Activated T-cell treated with anti-CD3 and anti-CD28 coated beads, Interleukin-2, amount 50 U/mL, for 24 hours (primary cell): Measurements from ENCODE around the gene BCR.

ENCODE experiments used
- DNase-seq: peaks from one replicate; pipeline ENCODE4 v3.0.0-alpha.2; 2020
- H3K27ac Mint-ChIP-seq: 2 replicates; pipeline ENCODE4 v1.8.0; 2020; ENCODE audit warnings: mild to moderate bottlenecking, mixed read lengths
- H3K27me3 Mint-ChIP-seq: 2 replicates; pipeline ENCODE4 v1.8.0; 2020; ENCODE audit warnings: mixed read lengths
- H3K36me3 Mint-ChIP-seq: 2 replicates; pipeline ENCODE4 v1.8.0; 2020; ENCODE audit warnings: low read depth, mixed read lengths
- H3K4me1 Mint-ChIP-seq: 2 replicates; pipeline ENCODE4 v1.8.0; 2020; ENCODE audit warnings: low read depth, mixed read lengths
- H3K4me3 Mint-ChIP-seq: 2 replicates; pipeline ENCODE4 v1.8.0; 2020; ENCODE audit warnings: mild to moderate bottlenecking, moderate library complexity, mixed read lengths
- H3K9me3 Mint-ChIP-seq: 2 replicates; pipeline ENCODE4 v1.8.0; 2020; ENCODE audit warnings: mixed read lengths

BCR gene

GRCh38 chr22:23261900-23262450 is 81.7 kb downstream of the BCR start:
- Mint-ChIP-seq H3K27me3 (no peaks in the 10 kb centered on the region), H3K4me3 (no peak overlapping the region), H3K36me3 (peaks cover 77% of the 10 kb centered on the region), H3K27ac (no peak overlapping the region), H3K9me3 (no peaks in the 10 kb centered on the region), H3K4me1 (peaks cover 9% of the 10 kb centered on the region)
- no peak for DNase-seq

GRCh38 chr22:23262518-23263332 is 82.4 kb downstream of the BCR start:
- no peaks in the 10 kb centered on the region for H3K9me3 Mint-ChIP-seq
- H3K27ac Mint-ChIP-seq = no peak overlapping the region
- peaks cover 77% of the 10 kb centered on the region for H3K36me3 Mint-ChIP-seq
- peaks cover 9% of the 10 kb centered on the region for H3K4me1 Mint-ChIP-seq
- DNase-seq = no peak
- H3K27me3 Mint-ChIP-seq = no peaks in the 10 kb centered on the region
- no peak overlapping the region for H3K4me3 Mint-ChIP-seq

GRCh38 chr22:23263651-23264555 is 83.6 kb downstream of the BCR start:
- peaks cover 80% of the 10 kb centered on the region for H3K36me3 Mint-ChIP-seq
- DNase-seq = peak; percentile 52
- no peaks in the 10 kb centered on the region for H3K27me3 Mint-ChIP-seq
- H3K27ac Mint-ChIP-seq = peak overlapping the region; percentile 82
- peaks cover 13% of the 10 kb centered on the region for H3K4me1 Mint-ChIP-seq
- H3K9me3 Mint-ChIP-seq = no peaks in the 10 kb centered on the region
- no peak overlapping the region for H3K4me3 Mint-ChIP-seq

GRCh38 chr22:23264610-23265367 is 84.5 kb downstream of the BCR start:
- Mint-ChIP-seq H3K27ac (peak overlapping the region; percentile 82), H3K36me3 (peaks cover 85% of the 10 kb centered on the region), H3K4me3 (no peak overlapping the region), H3K9me3 (no peaks in the 10 kb centered on the region), H3K27me3 (no peaks in the 10 kb centered on the region), H3K4me1 (peaks cover 14% of the 10 kb centered on the region)
- no peak for DNase-seq

- Mint-ChIP-seq H3K27ac (no peak overlapping the region), H3K9me3 (no peaks in the 10 kb centered on the region), H3K27me3 (no peaks in the 10 kb centered on the region), H3K4me3 (no peak overlapping the region), H3K36me3 (peaks cover 84% of the 10 kb centered on the region), H3K4me1 (peaks cover 14% of the 10 kb centered on the region)
- DNase-seq = no peak
Observed at GRCh38 chr22:23265368-23265700, 85.0 kb downstream of the BCR start.

- H3K36me3 Mint-ChIP-seq = peaks cover 89% of the 10 kb centered on the region
- no peaks in the 10 kb centered on the region for H3K9me3 Mint-ChIP-seq
- peak overlapping the region; percentile 47 for H3K27ac Mint-ChIP-seq
- peaks cover 14% of the 10 kb centered on the region for H3K4me1 Mint-ChIP-seq
- no peaks in the 10 kb centered on the region for H3K27me3 Mint-ChIP-seq
- H3K4me3 Mint-ChIP-seq = no peak overlapping the region
- DNase-seq = no peak
Observed at GRCh38 chr22:23266780-23267179, 86.5 kb downstream of the BCR start.

GRCh38 chr22:23267226-23268043 is 87.1 kb downstream of the BCR start:
- no peak for DNase-seq

GRCh38 chr22:23268139-23268712 is 87.9 kb downstream of the BCR start:
- peaks cover 93% of the 10 kb centered on the region for H3K36me3 Mint-ChIP-seq

More at GRCh38 chr22:23267226-23268043, 87.1 kb downstream of the BCR start:
- Mint-ChIP-seq H3K4me1 (peaks cover 14% of the 10 kb centered on the region), H3K36me3 (peaks cover 89% of the 10 kb centered on the region), H3K9me3 (no peaks in the 10 kb centered on the region), H3K4me3 (no peak overlapping the region), H3K27ac (peak overlapping the region; percentile 47), H3K27me3 (no peaks in the 10 kb centered on the region)

GRCh38 chr22:23268877-23269276 is 88.6 kb downstream of the BCR start:
- Mint-ChIP-seq H3K4me1 (peaks cover 7% of the 10 kb centered on the region), H3K9me3 (no peaks in the 10 kb centered on the region), H3K4me3 (no peak overlapping the region), H3K36me3 (peaks cover 93% of the 10 kb centered on the region), H3K27ac (peak overlapping the region; percentile 71), H3K27me3 (no peaks in the 10 kb centered on the region)
- no peak for DNase-seq

More at GRCh38 chr22:23268139-23268712, 87.9 kb downstream of the BCR start:
- H3K4me3 Mint-ChIP-seq = no peak overlapping the region
- no peaks in the 10 kb centered on the region for H3K27me3 Mint-ChIP-seq
- H3K27ac Mint-ChIP-seq = peak overlapping the region; percentile 71
- peaks cover 13% of the 10 kb centered on the region for H3K4me1 Mint-ChIP-seq
- H3K9me3 Mint-ChIP-seq = no peaks in the 10 kb centered on the region
- no peak for DNase-seq

GRCh38 chr22:23269441-23270211 is 89.3 kb downstream of the BCR start:
- DNase-seq = no peak
- Mint-ChIP-seq H3K27ac (peak overlapping the region; percentile 31), H3K36me3 (peaks cover 91% of the 10 kb centered on the region), H3K9me3 (no peaks in the 10 kb centered on the region), H3K4me1 (peaks cover 4% of the 10 kb centered on the region), H3K27me3 (no peaks in the 10 kb centered on the region), H3K4me3 (no peak overlapping the region)

GRCh38 chr22:23270212-23270733 is 90.0 kb downstream of the BCR start:
- DNase-seq = no peak
- Mint-ChIP-seq H3K27ac (peak overlapping the region; percentile 31), H3K4me3 (no peak overlapping the region), H3K4me1 (peaks cover 4% of the 10 kb centered on the region), H3K9me3 (no peaks in the 10 kb centered on the region), H3K27me3 (no peaks in the 10 kb centered on the region), H3K36me3 (peaks cover 90% of the 10 kb centered on the region)

- no peaks in the 10 kb centered on the region for H3K9me3 Mint-ChIP-seq
- H3K27ac Mint-ChIP-seq = peak overlapping the region; percentile 80
- peaks cover 4% of the 10 kb centered on the region for H3K4me1 Mint-ChIP-seq
- H3K4me3 Mint-ChIP-seq = no peak overlapping the region
- no peak for DNase-seq
- H3K27me3 Mint-ChIP-seq = no peaks in the 10 kb centered on the region
- peaks cover 89% of the 10 kb centered on the region for H3K36me3 Mint-ChIP-seq
Observed at GRCh38 chr22:23270798-23271596, 90.7 kb downstream of the BCR start.
